Measurements from ENCODE around the gene SLC22A1.
"Not testable (repeated sequence)": the region's sequence is repeated elsewhere in the genome, so short reads cannot be mapped to it uniquely, and the experiment has no call there.

Gene SLC22A1

GRCh38 chr6:160121558-160121957 lies at the start of gene SLC22A1:
Gene SLC22A1, plus strand, starts transcription at chr6:160121815. Its CDS starts 121 bp downstream, at chr6:160121936.
- in situ Hi-C loops (cut with HindIII; ENCODE audit: low sequenced_read_pairs), result no loop called here

GRCh38 chr6:160073272-160073671 lies 48.3 kb upstream of the SLC22A1 start:
- in situ Hi-C loops (cut with HindIII; ENCODE audit: low sequenced_read_pairs), result no loop called here

- in situ Hi-C loops (cut with HindIII; ENCODE audit: low sequenced_read_pairs), result no loop called here
Observed at GRCh38 chr6:160076009-160076408, 45.6 kb upstream of the SLC22A1 start.

- in situ Hi-C loops (cut with HindIII; ENCODE audit: low sequenced_read_pairs), result no loop called here
Observed at GRCh38 chr6:160077024-160077423, 44.6 kb upstream of the SLC22A1 start.

- in situ Hi-C loops (cut with HindIII; ENCODE audit: low sequenced_read_pairs), result no loop called here
Observed at GRCh38 chr6:160077526-160077925, 44.1 kb upstream of the SLC22A1 start.

GRCh38 chr6:160078883-160079685 lies 42.5 kb upstream of the SLC22A1 start:
- in situ Hi-C loops (cut with HindIII; ENCODE audit: low sequenced_read_pairs), result no loop called here

- in situ Hi-C loops (cut with HindIII; ENCODE audit: low sequenced_read_pairs), result no loop called here
Observed at GRCh38 chr6:160079686-160080043, 42.0 kb upstream of the SLC22A1 start.

- in situ Hi-C loops (cut with HindIII; ENCODE audit: low sequenced_read_pairs), result no loop called here
Observed at GRCh38 chr6:160080097-160080496, 41.5 kb upstream of the SLC22A1 start.

- in situ Hi-C loops (cut with HindIII; ENCODE audit: low sequenced_read_pairs), result no loop called here
Observed at GRCh38 chr6:160081398-160081797, 40.2 kb upstream of the SLC22A1 start.

GRCh38 chr6:160082627-160083026 lies 39.0 kb upstream of the SLC22A1 start:
- in situ Hi-C loops (cut with HindIII; ENCODE audit: low sequenced_read_pairs), result no loop called here

- in situ Hi-C loops (cut with HindIII; ENCODE audit: low sequenced_read_pairs), result no loop called here
Observed at GRCh38 chr6:160084198-160084776, 37.3 kb upstream of the SLC22A1 start.

- in situ Hi-C loops (cut with HindIII; ENCODE audit: low sequenced_read_pairs), result no loop called here
Observed at GRCh38 chr6:160085226-160085625, 36.4 kb upstream of the SLC22A1 start.

GRCh38 chr6:160085713-160086505 lies 35.7 kb upstream of the SLC22A1 start:
- in situ Hi-C loops (cut with HindIII; ENCODE audit: low sequenced_read_pairs), result no loop called here

GRCh38 chr6:160086754-160087153 lies 34.9 kb upstream of the SLC22A1 start:
- in situ Hi-C loops (cut with HindIII; ENCODE audit: low sequenced_read_pairs), result no loop called here

- in situ Hi-C loops (cut with HindIII; ENCODE audit: low sequenced_read_pairs), result no loop called here
Observed at GRCh38 chr6:160088069-160088783, 33.4 kb upstream of the SLC22A1 start.

- in situ Hi-C loops (cut with HindIII; ENCODE audit: low sequenced_read_pairs), result no loop called here
Observed at GRCh38 chr6:160088784-160089533, 32.7 kb upstream of the SLC22A1 start.

GRCh38 chr6:160089534-160089897 lies 32.1 kb upstream of the SLC22A1 start:
- in situ Hi-C loops (cut with HindIII; ENCODE audit: low sequenced_read_pairs), result no loop called here

- in situ Hi-C loops (cut with HindIII; ENCODE audit: low sequenced_read_pairs), result not testable (repeated sequence)
Observed at GRCh38 chr6:160090442-160091239, 31.0 kb upstream of the SLC22A1 start.

GRCh38 chr6:160092176-160092575 lies 29.4 kb upstream of the SLC22A1 start:
- in situ Hi-C loops (cut with HindIII; ENCODE audit: low sequenced_read_pairs), result not testable (repeated sequence)

GRCh38 chr6:160092602-160093001 lies 29.0 kb upstream of the SLC22A1 start:
- in situ Hi-C loops (cut with HindIII; ENCODE audit: low sequenced_read_pairs), result no loop called here
